Gastroesophageal sphincter (tissue), 3 donors: ENCODE measurements around the gene ASB18.

Source experiments
- POLR2A ChIP-seq, 2 donors: fragments of 450-650 bp; IDR thresholded peaks; one replicate each; pipeline ENCODE4 v1.6.1; 2017; ENCODE audit warnings: antibody characterized with exemption in 2 of 2, mild to moderate bottlenecking in 2 of 2, moderate library complexity in 1 of 2
- POLR2AphosphoS5 ChIP-seq: sonication (generic); formaldehyde crosslinking; IDR thresholded peaks from one replicate; pipeline ENCODE4 v1.6.1; 2017; ENCODE audit warnings: antibody characterized with exemption
- TF ChIP-seq, protein P1 (sequence below), 4 experiments: fragments of 200-600 bp in 2 of 4; fragments of 450-650 bp in 2 of 4; sonication (generic) in 1 of 4; IDR thresholded peaks; one replicate each; pipeline ENCODE4 v1.5.1; 2017 to 2019; ENCODE audit warnings: antibody characterized with exemption in 4 of 4, mild to moderate bottlenecking in 2 of 4, moderate library complexity in 2 of 4

DNA sequence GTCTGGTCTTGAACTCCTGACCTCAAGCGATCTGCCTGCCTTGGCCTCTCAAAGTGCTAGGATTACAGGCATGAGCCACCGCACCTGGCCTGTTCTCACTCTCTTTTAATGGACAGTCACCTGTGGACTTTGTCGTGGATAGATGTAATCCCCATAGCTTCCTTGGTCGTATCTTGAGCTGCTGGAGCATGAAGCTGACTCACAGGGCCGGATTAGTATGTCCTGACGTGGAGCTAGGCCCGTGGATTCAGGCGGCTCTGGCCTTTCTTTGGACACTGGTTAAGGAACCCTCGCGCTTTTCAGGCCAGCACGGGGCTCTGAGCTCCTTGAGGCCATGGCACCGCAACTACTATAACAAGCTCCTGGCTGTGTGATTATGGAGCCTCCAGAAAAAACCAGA, 68.5 kb downstream of the ASB18 start:
- TF ChIP-seq POLR2A (IDR thresholded peaks at IDR 0.05) (no peak), POLR2AphosphoS5 (no peak)
- TF ChIP-seq, protein P1, sequence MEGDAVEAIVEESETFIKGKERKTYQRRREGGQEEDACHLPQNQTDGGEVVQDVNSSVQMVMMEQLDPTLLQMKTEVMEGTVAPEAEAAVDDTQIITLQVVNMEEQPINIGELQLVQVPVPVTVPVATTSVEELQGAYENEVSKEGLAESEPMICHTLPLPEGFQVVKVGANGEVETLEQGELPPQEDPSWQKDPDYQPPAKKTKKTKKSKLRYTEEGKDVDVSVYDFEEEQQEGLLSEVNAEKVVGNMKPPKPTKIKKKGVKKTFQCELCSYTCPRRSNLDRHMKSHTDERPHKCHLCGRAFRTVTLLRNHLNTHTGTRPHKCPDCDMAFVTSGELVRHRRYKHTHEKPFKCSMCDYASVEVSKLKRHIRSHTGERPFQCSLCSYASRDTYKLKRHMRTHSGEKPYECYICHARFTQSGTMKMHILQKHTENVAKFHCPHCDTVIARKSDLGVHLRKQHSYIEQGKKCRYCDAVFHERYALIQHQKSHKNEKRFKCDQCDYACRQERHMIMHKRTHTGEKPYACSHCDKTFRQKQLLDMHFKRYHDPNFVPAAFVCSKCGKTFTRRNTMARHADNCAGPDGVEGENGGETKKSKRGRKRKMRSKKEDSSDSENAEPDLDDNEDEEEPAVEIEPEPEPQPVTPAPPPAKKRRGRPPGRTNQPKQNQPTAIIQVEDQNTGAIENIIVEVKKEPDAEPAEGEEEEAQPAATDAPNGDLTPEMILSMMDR (IDR thresholded peaks at IDR 0.05) = no peak
